GM10266 (cell line): Measurements from ENCODE around the gene ABHD11.
A peak's percentile ranks its signal among the peaks of the same experiment; 100 is the strongest.

Source experiments
- DNase-seq: peaks from one replicate; pipeline ENCODE4 v3.0.0; 2012; ENCODE audit errors: extremely low spot score
- TF ChIP-seq, protein P1 (sequence below): IDR thresholded peaks from 2 replicates; pipeline ENCODE4 v1.5.1; 2012; ENCODE audit warnings: mild to moderate bottlenecking, low read depth; ENCODE audit not compliant: control insufficient read depth, insufficient read depth; ENCODE audit errors: missing control alignments

The ABHD11 gene

DNA sequence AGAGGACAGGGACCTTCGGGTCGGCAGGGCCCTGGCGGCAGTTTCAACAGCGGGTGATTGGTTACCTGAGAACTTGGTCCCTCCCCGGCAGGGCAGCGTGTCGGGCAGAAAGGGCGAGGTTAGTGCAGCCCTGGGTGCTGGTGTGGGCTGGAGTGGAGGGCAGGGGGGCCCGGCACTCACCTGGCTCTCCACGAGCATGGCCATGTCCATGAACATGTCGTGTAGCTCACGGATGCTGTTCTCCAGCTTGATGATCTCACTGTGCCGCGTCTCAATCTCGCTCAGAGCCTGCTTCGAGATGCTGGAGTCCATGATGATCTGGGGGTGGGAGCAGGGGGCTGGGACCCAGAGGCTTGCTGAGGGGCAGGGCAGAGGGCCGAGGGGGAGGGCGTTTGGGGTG lies 35.9 kb downstream of the ABHD11 start:
- TF ChIP-seq, protein P1, sequence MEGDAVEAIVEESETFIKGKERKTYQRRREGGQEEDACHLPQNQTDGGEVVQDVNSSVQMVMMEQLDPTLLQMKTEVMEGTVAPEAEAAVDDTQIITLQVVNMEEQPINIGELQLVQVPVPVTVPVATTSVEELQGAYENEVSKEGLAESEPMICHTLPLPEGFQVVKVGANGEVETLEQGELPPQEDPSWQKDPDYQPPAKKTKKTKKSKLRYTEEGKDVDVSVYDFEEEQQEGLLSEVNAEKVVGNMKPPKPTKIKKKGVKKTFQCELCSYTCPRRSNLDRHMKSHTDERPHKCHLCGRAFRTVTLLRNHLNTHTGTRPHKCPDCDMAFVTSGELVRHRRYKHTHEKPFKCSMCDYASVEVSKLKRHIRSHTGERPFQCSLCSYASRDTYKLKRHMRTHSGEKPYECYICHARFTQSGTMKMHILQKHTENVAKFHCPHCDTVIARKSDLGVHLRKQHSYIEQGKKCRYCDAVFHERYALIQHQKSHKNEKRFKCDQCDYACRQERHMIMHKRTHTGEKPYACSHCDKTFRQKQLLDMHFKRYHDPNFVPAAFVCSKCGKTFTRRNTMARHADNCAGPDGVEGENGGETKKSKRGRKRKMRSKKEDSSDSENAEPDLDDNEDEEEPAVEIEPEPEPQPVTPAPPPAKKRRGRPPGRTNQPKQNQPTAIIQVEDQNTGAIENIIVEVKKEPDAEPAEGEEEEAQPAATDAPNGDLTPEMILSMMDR: no peak
- no peak for DNase-seq

DNA sequence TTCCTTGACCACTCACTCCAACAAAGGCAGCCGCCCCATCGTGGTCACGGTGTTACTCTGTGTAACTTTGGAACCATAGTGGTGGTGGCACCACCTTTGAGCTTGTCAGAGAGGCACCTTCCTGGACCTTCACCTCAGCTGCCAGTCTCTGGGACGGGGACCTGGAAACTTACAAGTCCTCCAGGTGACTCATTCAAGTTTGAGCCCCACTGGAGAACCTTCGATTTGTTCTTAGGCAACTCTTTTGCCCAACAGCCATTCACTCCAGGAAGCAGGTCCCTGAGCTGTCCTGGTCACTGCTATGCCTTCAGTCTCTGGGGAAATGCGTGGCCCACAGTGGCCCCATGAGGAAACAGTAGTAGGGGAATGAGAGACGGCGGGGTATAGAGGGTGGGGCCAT lies 36.4 kb downstream of the ABHD11 start:
- DNase-seq: no peak
- TF ChIP-seq, protein P1: no peak

DNA sequence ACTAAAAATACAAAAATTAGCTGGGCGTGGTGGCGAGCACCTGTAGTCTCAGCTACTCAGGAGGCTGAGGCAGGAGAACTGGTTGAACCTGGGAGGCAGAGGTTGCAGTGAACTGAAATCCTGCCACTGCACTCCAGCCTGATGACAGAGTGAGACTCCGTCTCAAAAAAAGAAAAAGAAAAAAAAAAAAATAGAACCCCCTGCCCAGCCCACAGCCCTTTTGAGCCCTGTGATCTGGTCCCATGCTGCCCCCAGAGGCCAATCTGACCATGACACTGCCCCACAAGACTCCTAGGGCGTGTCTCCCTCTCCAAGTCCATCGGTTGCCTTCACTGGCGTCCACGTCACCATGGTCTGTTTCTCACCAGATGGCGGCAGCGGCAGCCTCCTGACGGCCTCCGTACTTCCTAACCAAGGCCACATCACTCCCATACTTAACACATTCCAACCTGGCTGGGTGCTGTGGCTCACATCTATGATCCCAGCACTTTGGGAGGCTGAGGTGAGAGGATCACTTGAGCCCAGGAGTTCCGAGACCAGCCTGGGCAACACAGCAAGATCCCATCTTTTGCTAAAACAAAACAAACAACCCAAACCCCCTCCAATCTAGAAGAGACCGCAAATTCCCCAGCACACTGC lies 37.1 kb downstream of the ABHD11 start:
- DNase-seq: peak; percentile 65

DNA sequence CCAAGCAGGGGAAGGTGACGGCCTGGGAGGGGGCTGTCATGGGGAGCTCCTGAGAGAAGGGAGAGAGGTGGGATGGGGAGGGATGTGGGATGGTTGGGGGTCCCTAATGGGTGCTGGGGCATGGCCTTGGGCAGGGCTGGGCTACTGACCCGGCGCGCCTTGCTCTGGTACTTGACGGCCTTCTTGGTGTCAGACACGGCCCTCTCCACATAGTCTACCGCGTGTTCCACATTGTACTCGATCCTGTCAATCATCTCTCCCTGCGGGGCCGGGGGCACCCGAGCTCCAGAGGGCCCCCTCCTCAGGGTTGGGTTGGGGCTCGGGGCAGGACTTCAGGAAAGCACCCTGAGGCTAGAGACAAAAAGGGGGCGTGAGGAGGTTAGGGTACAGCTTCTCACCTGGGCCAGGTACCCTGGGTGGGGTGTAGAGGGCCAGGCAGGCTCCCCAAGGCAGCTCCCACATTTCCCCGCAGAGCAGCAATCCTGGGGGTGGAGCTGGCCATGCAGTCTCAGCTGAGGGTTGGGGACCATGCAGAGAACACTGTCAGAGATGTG lies 37.9 kb downstream of the ABHD11 start:
- TF ChIP-seq, protein P1: no peak
- DNase-seq: no peak

More for the DNA sequence above, 37.1 kb downstream of the ABHD11 start:
- TF ChIP-seq, protein P1: peak; percentile 44

DNA sequence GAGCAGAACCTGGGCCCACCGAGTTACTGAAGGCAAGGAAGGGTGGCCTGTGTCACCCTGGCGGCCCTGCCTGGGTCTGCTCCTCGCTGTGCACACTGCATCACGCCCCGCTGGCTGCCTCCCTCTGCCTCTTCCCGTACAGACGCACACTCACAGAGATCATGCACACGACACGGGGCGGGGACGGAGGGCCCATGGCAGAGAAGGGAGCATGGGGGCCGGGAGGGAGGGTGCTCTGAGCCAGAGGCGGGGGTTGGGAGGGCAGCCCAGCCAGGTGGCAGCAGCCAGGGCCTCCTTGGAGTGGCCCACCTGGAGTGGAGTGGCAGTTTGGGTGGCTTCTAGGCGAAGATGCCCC lies 38.6 kb downstream of the ABHD11 start:
- TF ChIP-seq, protein P1: no peak
- no peak for DNase-seq

DNA sequence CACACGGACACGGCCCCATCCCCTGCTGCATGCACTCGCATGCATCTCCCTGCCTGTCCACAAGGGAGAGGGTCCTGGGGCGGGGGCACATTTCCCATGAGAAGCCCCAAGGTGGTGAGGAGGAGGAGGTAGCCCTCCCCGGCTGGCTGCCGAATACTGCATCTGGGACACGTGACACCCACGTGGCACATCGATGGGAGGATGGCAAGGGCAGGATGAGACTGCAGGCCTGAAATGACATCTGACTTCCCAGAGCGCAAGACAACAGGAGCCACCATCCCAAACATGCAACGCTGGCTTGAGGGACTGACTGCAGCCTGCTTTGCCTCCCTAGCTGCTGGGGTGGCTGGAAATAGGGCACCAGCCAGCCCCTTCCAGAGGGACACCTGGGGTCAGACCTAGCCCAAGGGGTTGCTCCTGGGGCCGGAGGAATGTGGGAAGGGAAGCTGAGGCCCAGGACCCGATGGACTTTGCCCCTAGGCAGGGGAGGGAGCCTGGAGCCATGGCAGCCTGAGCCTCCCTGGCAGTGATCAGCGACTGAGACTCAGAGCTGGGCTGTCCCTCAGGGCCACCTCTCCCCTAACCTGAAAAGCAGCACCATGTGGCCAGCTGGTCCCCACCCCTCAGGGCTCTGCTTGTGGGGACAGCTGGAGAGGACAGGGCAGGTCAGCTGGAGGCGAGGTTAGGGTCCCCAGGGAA lies 39.1 kb downstream of the ABHD11 start:
- TF ChIP-seq, protein P1: no peak
- DNase-seq: no peak

DNA sequence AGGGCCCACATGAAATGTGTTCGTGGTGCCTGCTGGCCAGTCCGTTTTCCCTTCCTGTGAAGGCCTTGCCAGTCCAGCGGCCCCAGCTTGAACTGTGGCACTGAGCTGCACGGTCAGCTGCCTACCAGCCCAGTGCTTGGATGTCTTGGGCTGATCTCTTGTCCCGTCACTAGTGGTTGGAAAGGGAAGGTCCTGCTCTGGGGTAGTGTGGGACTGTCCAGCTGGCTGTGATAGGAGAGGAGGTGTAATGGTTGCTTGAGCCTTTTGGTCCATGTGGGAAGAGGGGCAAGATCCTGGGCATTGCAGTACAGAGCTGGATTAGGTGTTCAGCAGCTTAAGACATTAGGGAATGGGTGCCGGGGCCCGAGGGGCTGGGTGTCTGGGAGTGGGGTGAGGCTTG lies 40.2 kb downstream of the ABHD11 start:
- no peak for DNase-seq
- TF ChIP-seq, protein P1: no peak
